H1 (cell line): ENCODE measurements around the gene TBC1D20. TPM values are rescaled to one million over a fixed set of nuclear protein-coding genes. Genes with fewer than 3 reads are reported as not detected.

ENCODE experiments used
- CTCF ChIA-PET: fragments of 300-600 bp; sonication (Branson Sonifier 250); formaldehyde crosslinking; loops from one replicate; lab custom pipeline; 2021; ENCODE audit not compliant: partially characterized antibody; lab: Charles Lee
- POLR2A ChIA-PET: fragments of 300-600 bp; sonication (Branson Sonifier 250); formaldehyde crosslinking; loops from one replicate; lab custom pipeline; 2021; ENCODE audit warnings: inconsistent platforms; ENCODE audit not compliant: partially characterized antibody; lab: Charles Lee
- DNase-seq, 2 experiments: peaks; one replicate each; pipeline versions ENCODE4 v3.0.0 to v3.0.0-alpha.2; 2010 to 2022; ENCODE audit warnings: low spot score in 2 of 2, low read depth in 1 of 2, mixed read lengths in 1 of 2
- FAIRE-seq: peaks from 2 replicates; lab custom pipeline; 2011; peaks lifted over from hg19 to GRCh38; lab: Jason Lieb, UNC
- H2AFZ ChIP-seq: 2 replicates; pipeline ENCODE4 v1.8.1; 2012; ENCODE audit warnings: low read length, inconsistent platforms
- H2AK5ac ChIP-seq: 2 replicates; pipeline ENCODE4 v1.6.1; 2013; ENCODE audit warnings: low read depth, low read length
- H2BK120ac ChIP-seq: replicated peaks from 2 replicates; pipeline ENCODE3; 2013; ENCODE audit warnings: low read depth, low read length, inconsistent platforms
- H2BK12ac ChIP-seq: 2 replicates; pipeline ENCODE4 v1.6.1; 2013; ENCODE audit warnings: low read depth, low read length
- H2BK15ac ChIP-seq: 2 replicates; pipeline ENCODE4 v1.6.1; 2013; ENCODE audit warnings: low read length
- H2BK20ac ChIP-seq: 2 replicates; pipeline ENCODE4 v1.6.1; 2013; ENCODE audit warnings: low read length
- H2BK5ac ChIP-seq: 2 replicates; pipeline ENCODE4 v1.6.1; 2013; ENCODE audit warnings: low read depth, low read length
- H3K14ac ChIP-seq: 2 replicates; pipeline ENCODE4 v1.6.1; 2013; ENCODE audit warnings: inconsistent platforms; ENCODE audit not compliant: insufficient read length
- H3K18ac ChIP-seq: 2 replicates; pipeline ENCODE4 v1.6.1; 2013; ENCODE audit warnings: low read length; ENCODE audit errors: extremely low read depth
- H3K23ac ChIP-seq: 2 replicates; pipeline ENCODE4 v1.6.1; 2013; ENCODE audit warnings: inconsistent platforms; ENCODE audit not compliant: insufficient read length
- H3K23me2 ChIP-seq: 2 replicates; pipeline ENCODE4 v1.6.1; 2013; ENCODE audit warnings: low read depth, low read length
- H3K27ac ChIP-seq: 2 replicates; pipeline ENCODE4 v1.6.1; 2011; ENCODE audit warnings: low read depth, low read length, inconsistent platforms
- H3K27me3 ChIP-seq, 4 experiments: replicated peaks in 1 of 4; 1 replicate in 1 of 4; 2 replicates in 3 of 4; pipeline versions ENCODE4 v1.6.1 to v1.8.1; 2011 to 2013; ENCODE audit warnings: low read length in 3 of 4, mild to moderate bottlenecking in 3 of 4, inconsistent platforms in 2 of 4, mixed read lengths in 2 of 4, moderate library complexity in 1 of 4; ENCODE audit not compliant: control insufficient read depth in 3 of 4, insufficient read depth in 3 of 4; ENCODE audit errors: extremely low read depth in 1 of 4
- H3K36me3 ChIP-seq, 4 experiments: 2 replicates each; pipeline versions ENCODE4 v1.6.1 to v1.8.1; 2011 to 2013; ENCODE audit warnings: mild to moderate bottlenecking in 4 of 4, low read length in 3 of 4, moderate library complexity in 2 of 4, control low read depth in 1 of 4, inconsistent platforms in 1 of 4; ENCODE audit not compliant: insufficient read depth in 4 of 4, control insufficient read depth in 2 of 4
- H3K4ac ChIP-seq: replicated peaks from 2 replicates; pipeline ENCODE3; 2013; ENCODE audit warnings: low read length, low read depth, mixed read lengths, inconsistent platforms; ENCODE audit not compliant: insufficient read length
- H3K4me1 ChIP-seq, 4 experiments: replicated peaks in 1 of 4; 1 replicate in 1 of 4; 2 replicates in 3 of 4; pipeline versions ENCODE4 v1.6.1 to v1.8.1; 2011 to 2013; ENCODE audit warnings: low read length in 3 of 4, inconsistent platforms in 2 of 4, mixed read lengths in 1 of 4; ENCODE audit not compliant: insufficient read depth in 4 of 4, control insufficient read depth in 3 of 4
- H3K4me2 ChIP-seq, 2 experiments: 2 replicates each; pipeline versions ENCODE4 v1.6.1 to v1.8.1; 2011 to 2013; ENCODE audit warnings: low read depth in 2 of 2, low read length in 2 of 2, control low read depth in 1 of 2, inconsistent platforms in 1 of 2, mild to moderate bottlenecking in 1 of 2; ENCODE audit not compliant: insufficient read depth in 1 of 2
- H3K4me3 ChIP-seq, 4 experiments: fragments of 200-600, 300-600 bp in 1 of 4; sonication (generic), shearing (Covaris generic), sonication (Bioruptor Twin) in 1 of 4; 2 replicates each; pipeline versions ENCODE4 v1.5.1 to v1.8.1; 2011 to 2016; ENCODE audit warnings: low read length in 4 of 4, low read depth in 3 of 4, control low read depth in 2 of 4, inconsistent platforms in 2 of 4, mild to moderate bottlenecking in 2 of 4, mixed read lengths in 1 of 4, moderate library complexity in 1 of 4; ENCODE audit not compliant: insufficient read depth in 2 of 4; ENCODE audit errors: extremely low read depth in 1 of 4
- H3K56ac ChIP-seq: replicated peaks from 2 replicates; pipeline ENCODE3; 2013; ENCODE audit warnings: low read depth, mild to moderate bottlenecking, mixed read lengths, low read length, inconsistent platforms; ENCODE audit not compliant: insufficient read length
- H3K79me1 ChIP-seq: 2 replicates; pipeline ENCODE4 v1.6.1; 2013; ENCODE audit warnings: low read depth, low read length, control low read depth
- H3K79me2 ChIP-seq, 2 experiments: 2 replicates each; pipeline versions ENCODE4 v1.6.1 to v1.8.1; 2012 to 2013; ENCODE audit warnings: low read length in 2 of 2, mild to moderate bottlenecking in 2 of 2, inconsistent platforms in 1 of 2; ENCODE audit not compliant: insufficient read depth in 2 of 2, control insufficient read depth in 1 of 2
- H3K9ac ChIP-seq, 4 experiments: replicated peaks in 1 of 4; 1 replicate in 1 of 4; 2 replicates in 3 of 4; pipeline versions ENCODE4 v1.6.1 to v1.8.1; 2011 to 2013; ENCODE audit warnings: low read depth in 3 of 4, low read length in 3 of 4, control low read depth in 2 of 4, mild to moderate bottlenecking in 2 of 4, moderate library complexity in 2 of 4, inconsistent platforms in 1 of 4; ENCODE audit errors: extremely low read depth in 1 of 4
- H3K9me3 ChIP-seq, 2 experiments: 2 replicates each; pipeline versions ENCODE4 v1.6.1 to v1.8.1; 2012 to 2013; ENCODE audit warnings: mild to moderate bottlenecking in 2 of 2, moderate library complexity in 2 of 2, control low read depth in 1 of 2, inconsistent platforms in 1 of 2, low read depth in 1 of 2, low read length in 1 of 2, mixed read lengths in 1 of 2; ENCODE audit not compliant: insufficient read depth in 2 of 2
- H4K20me1 ChIP-seq, 2 experiments: replicated peaks in 1 of 2; 2 replicates each; pipeline versions ENCODE3 to v1.8.1; 2011 to 2013; ENCODE audit warnings: inconsistent platforms in 2 of 2, low read length in 2 of 2, mild to moderate bottlenecking in 1 of 2; ENCODE audit not compliant: insufficient read depth in 2 of 2, control insufficient read depth in 1 of 2
- H4K5ac ChIP-seq: 2 replicates; pipeline ENCODE4 v1.6.1; 2013; ENCODE audit warnings: low read length, low read depth, mixed read lengths, inconsistent platforms; ENCODE audit not compliant: insufficient read length
- H4K8ac ChIP-seq: 2 replicates; pipeline ENCODE4 v1.8.0; 2013; ENCODE audit warnings: mild to moderate bottlenecking, moderate library complexity, low read length, inconsistent platforms; ENCODE audit not compliant: insufficient read depth; ENCODE audit errors: extremely low read depth
- H4K91ac ChIP-seq: replicated peaks from 2 replicates; pipeline ENCODE3; 2013; ENCODE audit warnings: low read length, mixed read lengths, inconsistent platforms; ENCODE audit not compliant: insufficient read length
- EGR1 ChIP-seq: IDR thresholded peaks from 2 replicates; pipeline ENCODE4 v1.6.1; 2011; ENCODE audit warnings: low read depth, low read length, borderline replicate concordance
- NRF1 ChIP-seq: IDR thresholded peaks from 2 replicates; pipeline ENCODE4 v1.6.1; 2011; ENCODE audit warnings: mild to moderate bottlenecking, low read depth, low read length, improper control_type of control experiment
- SIX5 ChIP-seq: IDR thresholded peaks from 2 replicates; pipeline ENCODE4 v1.6.1; 2011; ENCODE audit warnings: mild to moderate bottlenecking, low read depth, low read length
- SP1 ChIP-seq: IDR thresholded peaks from 2 replicates; pipeline ENCODE4 v1.6.1; 2011; ENCODE audit warnings: low read depth, low read length
- WGBS, 2 experiments: shearing (Covaris generic) in 1 of 2; methylation state at CpG; one replicate each; pipeline versions ENCODE4 v1.1.6 to v1.1.7; 2013 to 2015; ENCODE audit warnings: low lambda C conversion rate in 2 of 2, mixed read lengths in 2 of 2, inconsistent platforms in 1 of 2, low coverage in 1 of 2, missing lambda C conversion rate in 1 of 2; ENCODE audit not compliant: insufficient replicate concordance in 2 of 2, insufficient coverage in 1 of 2, insufficient read length in 1 of 2; ENCODE audit errors: extremely low coverage in 1 of 2, missing lambda C conversion rate in 1 of 2; 5-methylcytosine and 5-hydroxymethylcytosine counted together
- polyA plus RNA-seq, 7 experiments: library from polyadenylated mRNA; depleted of rRNA in 3 of 7; stranded (reverse) in 5 of 7; unstranded in 2 of 7; fragments of >200 nt in 5 of 7; fragments of 200-250 nt in 2 of 7; gene quantifications; 1 replicate in 5 of 7; 2 replicates in 1 of 7; 4 replicates in 1 of 7; pipeline versions ENCODE4 v1.2.1 to v1.2.3, GENCODE V29; 2011 to 2013; ENCODE audit warnings: missing spikeins in 2 of 7, mixed read lengths in 2 of 7
- total RNA-seq: library from RNA; stranded (reverse); fragmentation: NEBNext Ultra II Directional; extraction: Animal tissue kit (Norgen Biotek cat#: 25700); gene quantifications from 2 replicates; pipeline ENCODE4 v1.2.1, GENCODE V29; 2021

Gene TBC1D20
- total and polyA plus RNA-seq, 2 of the 8 experiments (the other 6 are each of a cell fraction or from before 2014, with no cell fraction given) = 14.5 to 17.1 TPM

DNA sequence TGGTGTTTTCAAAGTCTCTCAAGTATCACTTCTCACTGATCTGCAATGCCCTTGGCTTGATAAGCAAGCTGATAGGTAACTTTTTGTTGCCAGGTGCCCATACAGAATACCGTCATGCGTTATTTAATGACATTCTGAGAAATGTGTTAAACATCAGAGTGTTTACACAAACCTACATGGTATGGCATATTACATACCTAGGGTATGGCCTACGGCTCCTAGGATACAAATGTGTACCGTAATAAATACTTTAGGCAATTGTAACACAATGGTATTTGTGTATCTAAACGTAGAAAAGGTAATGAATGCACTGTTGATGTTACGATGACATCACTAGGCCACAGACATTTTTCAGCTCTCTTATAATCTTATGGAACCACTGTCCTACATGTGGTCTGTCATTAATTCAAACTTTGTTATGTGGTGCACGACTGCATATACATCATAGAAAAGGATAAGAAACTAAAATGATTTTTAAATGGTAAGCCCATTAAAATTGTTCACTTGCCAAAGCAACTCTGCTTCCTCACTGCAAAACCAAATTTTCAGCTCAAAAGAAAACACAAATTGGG is 45.5 kb upstream of the TBC1D20 start:
- no peak overlapping the region for H3K4ac ChIP-seq
- no peaks in the 10 kb centered on the region; the same call in none of the 2 replicates for H3K79me1 ChIP-seq
- H3K14ac ChIP-seq = no peak overlapping the region
- H3K4me2 ChIP-seq = no peak overlapping the region
- 92% methylated on average over 7 of the region's 7 CpGs; no CpG with 5 or more reads in 1 of the 2 experiments for WGBS, 2 experiments
- no peak overlapping the region for H4K8ac ChIP-seq
- POLR2A ChIA-PET = interaction anchor here (0.6 kb wide), 1 partner anchor 16 kb away, joined by 4 read pairs; no protein-coding TSS in a partner anchor
- H3K36me3 ChIP-seq = peaks cover 22 to 49% (median 39%) of the 10 kb centered on the region in 4 experiments
- no peak overlapping the region for H2AFZ ChIP-seq
- H4K20me1 ChIP-seq = peaks cover 19 to 25% of the 10 kb centered on the region in 2 experiments
- H2BK120ac ChIP-seq = no peak overlapping the region
- no peak for DNase-seq
- H3K27me3 ChIP-seq = no peaks in the 10 kb centered on the region
- H2BK15ac ChIP-seq = no peak overlapping the region
- H2BK5ac ChIP-seq = no peak overlapping the region
- H3K18ac ChIP-seq = no peak overlapping the region
- TF ChIP-seq EGR1 (no peak), SP1 (no peak), NRF1 (no peak), SIX5 (no peak)
- H2AK5ac ChIP-seq = no peak overlapping the region
- H3K27ac ChIP-seq = no peak overlapping the region
- H3K23ac ChIP-seq = no peak overlapping the region
- no peak for FAIRE-seq
- no peaks in the 10 kb centered on the region for H3K9me3 ChIP-seq
- H2BK20ac ChIP-seq = no peak overlapping the region
- no peak overlapping the region for H4K5ac ChIP-seq
- H3K9ac ChIP-seq = no peak overlapping the region
- H4K91ac ChIP-seq = no peak overlapping the region
- H3K79me2 ChIP-seq = peaks cover 8 to 68% of the 10 kb centered on the region in 2 experiments
- CTCF ChIA-PET = interaction anchor here (0.6 to 1.6 kb wide), 2 partner anchors 30 to 131 kb away, joined by 3 to 4 read pairs; no protein-coding TSS in a partner anchor
- H2BK12ac ChIP-seq = no peak overlapping the region
- no peaks in the 10 kb centered on the region for H3K4me1 ChIP-seq
- H3K4me3 ChIP-seq = no peak overlapping the region
- H3K56ac ChIP-seq = no peak overlapping the region
- no peaks in the 10 kb centered on the region for H3K23me2 ChIP-seq
